Spleen (tissue), 11 donors: Measurements from ENCODE around the gene ANXA7. TPM values are rescaled to one million over a fixed set of nuclear protein-coding genes. Genes with fewer than 3 reads are reported as not detected.

Experiments
- DNase-seq: peaks from one replicate; pipeline ENCODE4 v3.0.0-alpha.2; 2020
- H3K27ac ChIP-seq, 8 donors: fragments of 200-600 bp; sonication (generic) in 7 of 8; 1 replicate in 4 of 8; 2 replicates in 4 of 8; pipeline versions ENCODE4 v1.5.0 to v1.8.0; 2016 to 2021; ENCODE audit warnings: inconsistent platforms in 4 of 8, mild to moderate bottlenecking in 4 of 8, moderate library complexity in 1 of 8
- H3K27me3 ChIP-seq, 7 donors: fragments of 200-600 bp; sonication (generic) in 6 of 7; replicated peaks in 1 of 7; 1 replicate in 4 of 7; 2 replicates in 3 of 7; pipeline versions ENCODE4 v1.5.0 to v1.8.0; 2016 to 2021; ENCODE audit warnings: inconsistent platforms in 3 of 7, mild to moderate bottlenecking in 1 of 7
- H3K36me3 ChIP-seq, 6 donors: fragments of 200-600 bp; sonication (generic) in 5 of 6; 1 replicate in 4 of 6; 2 replicates in 2 of 6; pipeline versions ENCODE4 v1.5.0 to v1.8.0; 2016 to 2021; ENCODE audit warnings: inconsistent platforms in 2 of 6
- H3K4me1 ChIP-seq, 6 donors: fragments of 200-600 bp; sonication (generic) in 5 of 6; 1 replicate in 3 of 6; 2 replicates in 3 of 6; pipeline versions ENCODE4 v1.5.0 to v1.8.0; 2016 to 2021; ENCODE audit warnings: inconsistent platforms in 3 of 6
- H3K4me3 ChIP-seq, 8 donors: fragments of 200-600 bp; sonication (generic) in 7 of 8; 1 replicate in 4 of 8; 2 replicates in 4 of 8; pipeline versions ENCODE4 v1.5.0 to v1.8.0; 2016 to 2021; ENCODE audit warnings: inconsistent platforms in 4 of 8, mild to moderate bottlenecking in 4 of 8, moderate library complexity in 2 of 8
- H3K9me3 ChIP-seq, 8 donors: fragments of 200-600 bp; sonication (generic) in 7 of 8; 1 replicate in 4 of 8; 2 replicates in 4 of 8; pipeline versions ENCODE4 v1.5.0 to v1.8.0; 2016 to 2021; ENCODE audit warnings: inconsistent platforms in 4 of 8
- POLR2A ChIP-seq, 3 donors: fragments of 450-650 bp; IDR thresholded peaks; one replicate each; pipeline ENCODE4 v1.5.1; 2017; ENCODE audit warnings: antibody characterized with exemption in 3 of 3, mild to moderate bottlenecking in 1 of 3
- POLR2AphosphoS5 ChIP-seq, 3 donors: sonication (generic); formaldehyde crosslinking; IDR thresholded peaks; one replicate each; pipeline ENCODE4 v1.5.1; 2017; ENCODE audit warnings: antibody characterized with exemption in 3 of 3
- WGBS, 5 donors: extraction: QIAGEN DNeasy Blood & Tissue Kit in 3 of 5; methylation state at CpG; one replicate each; pipeline versions ENCODE4 v1.1.5 to v1.1.7; 2013 to 2018; 5-methylcytosine and 5-hydroxymethylcytosine counted together
- intact Hi-C: fragments of 100-400 bp; cut with DNase I; formaldehyde crosslinking; loops from one replicate; pipeline ENCODE4 v1.15.0; 2023; ENCODE audit warnings: low total_unique reads
- polyA plus RNA-seq, 3 donors: library from polyadenylated mRNA; stranded (reverse); fragments of 200-250 nt; gene quantifications; one replicate each; pipeline ENCODE4 v1.2.1, GENCODE V29; 2013
- total RNA-seq, 7 donors: library from RNA; depleted of rRNA in 3 of 7; stranded (reverse); fragments of >200 nt in 3 of 7; fragmentation: NEBNext Ultra II Directional in 4 of 7; extraction: Animal tissue kit (Norgen Biotek cat#: 25700) in 4 of 7; gene quantifications; one replicate each; pipeline versions ENCODE4 v1.1.0 to v1.2.1, GENCODE V29; 2016 to 2021
- TF ChIP-seq, protein P1 (sequence below), 11 experiments: fragments of 200-600 bp in 7 of 11; fragments of 450-650 bp in 4 of 11; sonication (generic) in 4 of 11; IDR thresholded peaks in 8 of 11; conservative IDR thresholded peaks in 3 of 11; 1 replicate in 7 of 11; 2 replicates in 4 of 11; pipeline versions ENCODE4 v1.4.0 to v1.8.0; 2016 to 2021; ENCODE audit warnings: antibody characterized with exemption in 11 of 11, inconsistent platforms in 4 of 11, mild to moderate bottlenecking in 1 of 11
- donor health status: healthy with polysubstance abuse.
- donor health status: DM: no; HTN: no; CAD: no; lungs with moderate emphysema.
- donor health status: DM: no; HTN: no; CAD: no.
- donor health status: Bipolar disorder and iron deficiency.
- donor health status: healthy.
- donor health status: DM: no; HTN: no; CAD: no.
- donor health status: DM: yes; HTN: yes; CAD: no.

The ANXA7 gene
- total and polyA plus RNA-seq, 10 donors: 40.1 to 118 (median 93.8) TPM

DNA sequence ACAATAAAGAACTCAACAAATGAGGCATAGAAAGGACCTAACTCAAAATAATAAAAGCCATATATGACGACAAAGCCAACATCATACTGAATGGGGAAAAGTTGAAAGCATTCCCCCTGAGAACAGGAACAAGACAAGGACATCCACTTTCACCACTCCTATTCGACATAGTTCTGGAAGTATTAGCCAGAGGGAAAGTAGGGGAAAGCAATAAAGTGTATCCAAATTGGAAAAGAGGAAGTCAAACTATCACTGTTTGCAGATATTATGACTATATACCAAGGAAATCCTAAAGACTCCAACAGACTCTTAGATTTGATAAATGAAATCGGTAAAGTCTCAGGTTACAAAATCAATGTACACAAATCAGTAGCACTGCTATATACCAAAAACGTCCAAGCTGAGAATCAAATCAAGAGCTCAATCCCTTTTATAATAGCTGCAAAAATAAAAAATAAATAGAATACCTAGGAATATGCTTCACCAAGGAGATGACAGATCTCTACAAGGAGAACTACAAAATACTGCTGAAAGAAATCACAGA lies 4.8 kb downstream of the ANXA7 start:
- Histone ChIP-seq H3K27me3 (no peaks in the 10 kb centered on the region), H3K36me3 (peaks cover 0 to 24% (median 0%) of the 10 kb centered on the region in 6 donors), H3K4me1 (peaks cover 19 to 87% (median 45%) of the 10 kb centered on the region in 6 donors), H3K4me3 (no peak overlapping the region), H3K9me3 (no peaks in the 10 kb centered on the region), H3K27ac (no peak overlapping the region)
- no peak for DNase-seq
- intact Hi-C loops: no loop called here
- no peak for TF ChIP-seq POLR2A (IDR thresholded peaks at IDR 0.05)
- TF ChIP-seq, protein P1, sequence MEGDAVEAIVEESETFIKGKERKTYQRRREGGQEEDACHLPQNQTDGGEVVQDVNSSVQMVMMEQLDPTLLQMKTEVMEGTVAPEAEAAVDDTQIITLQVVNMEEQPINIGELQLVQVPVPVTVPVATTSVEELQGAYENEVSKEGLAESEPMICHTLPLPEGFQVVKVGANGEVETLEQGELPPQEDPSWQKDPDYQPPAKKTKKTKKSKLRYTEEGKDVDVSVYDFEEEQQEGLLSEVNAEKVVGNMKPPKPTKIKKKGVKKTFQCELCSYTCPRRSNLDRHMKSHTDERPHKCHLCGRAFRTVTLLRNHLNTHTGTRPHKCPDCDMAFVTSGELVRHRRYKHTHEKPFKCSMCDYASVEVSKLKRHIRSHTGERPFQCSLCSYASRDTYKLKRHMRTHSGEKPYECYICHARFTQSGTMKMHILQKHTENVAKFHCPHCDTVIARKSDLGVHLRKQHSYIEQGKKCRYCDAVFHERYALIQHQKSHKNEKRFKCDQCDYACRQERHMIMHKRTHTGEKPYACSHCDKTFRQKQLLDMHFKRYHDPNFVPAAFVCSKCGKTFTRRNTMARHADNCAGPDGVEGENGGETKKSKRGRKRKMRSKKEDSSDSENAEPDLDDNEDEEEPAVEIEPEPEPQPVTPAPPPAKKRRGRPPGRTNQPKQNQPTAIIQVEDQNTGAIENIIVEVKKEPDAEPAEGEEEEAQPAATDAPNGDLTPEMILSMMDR (IDR thresholded peaks at IDR 0.05 in 8 of 11, conservative IDR thresholded peaks at IDR 0.05 in 3 of 11): no peak
- TF ChIP-seq POLR2AphosphoS5 (IDR thresholded peaks at IDR 0.05): no peak
- WGBS, 5 donors: 59 to 78% (median 63%) methylated on average over 4 of the region's 4 CpGs

DNA sequence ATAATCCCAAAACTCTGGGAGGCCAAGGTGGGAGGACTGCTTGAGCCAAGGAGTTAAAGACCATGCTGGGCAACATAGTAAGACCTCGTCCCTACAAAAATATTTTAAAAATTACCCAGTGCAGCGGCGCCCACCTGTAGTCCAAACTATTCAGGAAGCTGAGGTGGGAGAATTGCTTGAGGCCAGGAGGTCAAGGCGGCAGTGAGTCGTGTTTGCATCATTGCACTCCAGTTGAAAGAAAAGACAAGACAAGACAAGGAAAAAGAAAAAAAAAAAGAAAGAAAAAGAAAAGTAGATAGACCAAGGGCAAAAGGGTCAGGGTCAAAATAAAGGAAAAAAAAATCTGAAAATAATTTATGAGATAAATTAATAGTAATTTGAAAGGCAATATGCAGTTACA lies 5.8 kb downstream of the ANXA7 start:
- H3K27me3 ChIP-seq: no peaks in the 10 kb centered on the region
- intact Hi-C loops: no loop called here
- H3K9me3 ChIP-seq: no peaks in the 10 kb centered on the region
- H3K4me3 ChIP-seq: no peak overlapping the region
- H3K36me3 ChIP-seq: peaks cover 0 to 24% (median 0%) of the 10 kb centered on the region in 6 donors
- TF ChIP-seq POLR2A (IDR thresholded peaks at IDR 0.05) (no peak), POLR2AphosphoS5 (IDR thresholded peaks at IDR 0.05) (no peak)
- TF ChIP-seq, protein P1 (IDR thresholded peaks at IDR 0.05 in 8 of 11, conservative IDR thresholded peaks at IDR 0.05 in 3 of 11): no peak
- no peak for DNase-seq
- WGBS, 5 donors: 84 to 91% (median 88%) methylated on average over 5 of the region's 5 CpGs
- no peak overlapping the region for H3K27ac ChIP-seq
- H3K4me1 ChIP-seq: peaks cover 18 to 84% (median 44%) of the 10 kb centered on the region in 6 donors

DNA sequence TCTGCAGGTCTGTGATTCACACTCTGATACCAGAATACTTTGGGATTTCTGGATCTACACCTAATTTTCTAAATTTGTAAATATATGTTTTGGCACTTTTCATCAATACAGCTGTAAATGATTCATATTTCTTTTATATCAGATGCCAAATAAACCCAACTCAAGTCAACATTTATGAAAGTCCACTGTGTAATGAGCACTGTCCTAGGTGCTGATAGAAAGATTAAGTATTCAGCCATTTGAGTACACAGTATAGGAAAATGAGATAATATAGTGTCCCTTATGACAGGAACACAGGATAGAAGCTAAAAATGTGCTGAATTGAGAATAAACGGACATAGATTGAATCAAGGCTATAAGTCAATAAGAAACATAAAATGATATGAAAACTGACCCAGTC lies 6.4 kb downstream of the ANXA7 start:
- WGBS, 5 donors: 90 to 100% (median 90%) methylated on average over 1 of the region's 1 CpG
- peaks cover 0 to 24% (median 0%) of the 10 kb centered on the region in 6 donors for H3K36me3 ChIP-seq
- intact Hi-C loops: no loop called here
- TF ChIP-seq, protein P1 (IDR thresholded peaks at IDR 0.05 in 8 of 11, conservative IDR thresholded peaks at IDR 0.05 in 3 of 11): no peak
- no peak for TF ChIP-seq POLR2AphosphoS5 (IDR thresholded peaks at IDR 0.05)
- no peaks in the 10 kb centered on the region for H3K9me3 ChIP-seq
- no peak overlapping the region for H3K4me3 ChIP-seq
- no peak for DNase-seq
- no peak overlapping the region for H3K27ac ChIP-seq
- H3K27me3 ChIP-seq: no peaks in the 10 kb centered on the region
- H3K4me1 ChIP-seq: peaks cover 13 to 78% (median 38%) of the 10 kb centered on the region in 6 donors

DNA sequence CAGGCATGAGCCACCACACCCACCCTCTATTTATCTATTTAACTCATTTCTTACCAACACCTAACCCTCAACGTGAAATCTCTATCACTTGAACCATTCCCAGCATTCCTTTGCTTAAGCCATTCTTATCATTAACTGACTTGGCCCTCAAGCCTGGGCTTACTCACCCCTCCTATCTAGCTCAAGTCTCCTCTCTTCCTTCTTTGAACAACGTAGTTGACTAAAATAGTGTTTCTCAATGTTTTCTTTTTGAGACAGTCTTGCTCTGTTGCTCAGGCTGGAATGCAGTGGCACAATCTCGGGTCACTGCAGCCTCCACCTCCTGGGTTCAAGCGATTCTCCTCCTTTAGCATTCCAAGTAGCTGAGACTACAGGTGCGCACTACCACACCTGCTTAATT lies 7.0 kb downstream of the ANXA7 start:
- Histone ChIP-seq H3K4me3 (no peak overlapping the region), H3K27me3 (no peaks in the 10 kb centered on the region), H3K36me3 (peaks cover 0 to 24% (median 0%) of the 10 kb centered on the region in 6 donors), H3K4me1 (peaks cover 7 to 72% (median 32%) of the 10 kb centered on the region in 6 donors), H3K27ac (no peak overlapping the region), H3K9me3 (no peaks in the 10 kb centered on the region)
- no peak for DNase-seq
- intact Hi-C loops: no loop called here
- WGBS, 5 donors: 82 to 89% (median 84%) methylated on average over 5 of the region's 5 CpGs
- TF ChIP-seq POLR2AphosphoS5 (IDR thresholded peaks at IDR 0.05): no peak
- TF ChIP-seq, protein P1 (IDR thresholded peaks at IDR 0.05 in 8 of 11, conservative IDR thresholded peaks at IDR 0.05 in 3 of 11): no peak
- no peak for TF ChIP-seq POLR2A (IDR thresholded peaks at IDR 0.05)
